ENCODE measurements around the gene RBM20.
"Not testable (repeated sequence)": the region's sequence is repeated elsewhere in the genome, so short reads cannot be mapped to it uniquely, and the experiment has no call there.

Gene RBM20

DNA sequence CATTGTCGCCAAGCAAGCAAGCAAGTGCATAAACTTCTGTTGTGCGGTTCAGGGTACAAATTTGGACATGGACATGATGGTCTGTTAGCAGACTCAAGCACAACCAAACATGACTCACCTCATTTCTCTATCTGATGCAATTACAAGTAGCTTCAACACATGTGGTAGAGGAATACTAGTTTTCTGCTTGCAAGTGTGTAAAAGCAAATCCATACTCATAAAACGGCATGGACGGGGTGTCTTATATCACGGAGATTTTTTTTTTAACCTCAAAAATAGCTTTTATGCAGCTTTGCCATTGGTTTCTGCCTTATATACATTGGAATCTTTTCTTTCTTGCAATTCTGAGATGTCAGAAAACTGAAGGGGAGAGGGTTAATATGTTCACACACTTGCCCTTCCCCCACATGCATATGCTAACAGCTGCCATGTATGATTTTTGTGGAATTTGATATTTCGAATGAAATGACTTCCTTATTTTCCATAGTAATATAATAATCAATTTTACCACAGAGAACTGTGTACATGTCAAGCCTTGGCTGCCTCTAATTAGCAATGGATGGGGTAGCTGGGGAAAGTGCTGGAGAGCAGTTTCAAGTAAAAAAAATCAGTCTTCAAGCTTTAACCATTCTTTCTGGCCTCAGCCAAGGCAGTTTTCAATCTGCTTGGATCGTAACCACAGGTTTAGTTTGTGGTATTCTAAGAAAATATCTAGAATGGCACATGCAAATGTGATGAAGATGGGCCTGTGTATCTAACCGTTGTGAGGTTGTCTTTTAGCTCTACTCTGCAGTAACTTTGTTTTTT is 121.6 kb downstream of the RBM20 start:
- no peak for ATAC-seq
- TF ChIP-seq GLIS3 (CRISPR knock-in tag; IDR thresholded peaks at IDR 0.05), result no peak

DNA sequence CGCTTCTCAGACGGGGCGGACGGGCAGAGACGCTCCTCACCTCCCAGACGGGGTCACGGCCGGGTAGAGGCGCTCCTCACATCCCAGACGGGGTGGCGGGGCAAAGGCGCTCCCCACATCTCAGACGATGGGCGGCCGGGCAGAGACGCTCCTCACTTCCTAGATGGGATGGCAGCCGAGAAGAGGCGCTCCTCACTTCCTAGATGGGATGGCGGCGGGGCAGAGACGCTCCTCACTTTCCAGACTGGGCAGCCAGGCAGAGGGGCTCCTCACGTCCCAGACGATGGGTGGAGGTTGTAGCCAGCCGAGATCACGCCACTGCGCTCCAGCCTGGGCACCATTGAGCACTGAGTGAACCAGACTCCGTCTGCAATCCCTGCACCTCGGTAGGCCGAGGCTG is 123.5 kb downstream of the RBM20 start:
- not testable (repeated sequence) for ATAC-seq

DNA sequence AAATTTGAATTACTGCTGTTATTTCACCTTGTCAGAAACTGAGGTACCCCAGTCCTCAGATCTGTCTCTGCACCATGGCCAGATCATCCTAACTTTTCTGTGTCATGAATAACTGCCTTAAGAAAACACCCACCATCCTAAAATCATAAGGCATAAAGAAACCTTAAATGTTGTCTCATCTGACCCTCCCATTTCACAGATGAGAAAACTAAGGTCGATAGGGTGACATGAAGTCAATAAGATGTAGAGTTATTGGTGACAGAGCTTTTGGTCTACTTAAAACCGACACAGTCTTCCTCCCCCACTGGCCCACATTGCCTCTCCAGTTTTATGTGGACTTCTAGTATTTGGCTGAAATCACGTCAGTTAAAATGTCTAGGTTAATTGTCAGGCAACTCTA is 126.1 kb downstream of the RBM20 start:
- no peak for ATAC-seq
- TF ChIP-seq ESRRG (CRISPR knock-in tag; IDR thresholded peaks at IDR 0.05) (no peak), ZFP3 (CRISPR knock-in tag; IDR thresholded peaks at IDR 0.05) (no peak), ZFP30 (CRISPR knock-in tag; IDR thresholded peaks at IDR 0.05) (no peak), RARB (CRISPR knock-in tag; IDR thresholded peaks at IDR 0.05) (no peak), ARNTL (CRISPR knock-in tag; IDR thresholded peaks at IDR 0.05; ENCODE audit: borderline replicate concordance, low read depth) (no peak), ZC3H10 (CRISPR knock-in tag; IDR thresholded peaks at IDR 0.05) (no peak), ZNF565 (CRISPR knock-in tag; conservative IDR thresholded peaks at IDR 0.05; ENCODE audit: low read depth) (no peak), ZNF70 (CRISPR knock-in tag; IDR thresholded peaks at IDR 0.05) (no peak)
- TF ChIP-seq, protein P1, sequence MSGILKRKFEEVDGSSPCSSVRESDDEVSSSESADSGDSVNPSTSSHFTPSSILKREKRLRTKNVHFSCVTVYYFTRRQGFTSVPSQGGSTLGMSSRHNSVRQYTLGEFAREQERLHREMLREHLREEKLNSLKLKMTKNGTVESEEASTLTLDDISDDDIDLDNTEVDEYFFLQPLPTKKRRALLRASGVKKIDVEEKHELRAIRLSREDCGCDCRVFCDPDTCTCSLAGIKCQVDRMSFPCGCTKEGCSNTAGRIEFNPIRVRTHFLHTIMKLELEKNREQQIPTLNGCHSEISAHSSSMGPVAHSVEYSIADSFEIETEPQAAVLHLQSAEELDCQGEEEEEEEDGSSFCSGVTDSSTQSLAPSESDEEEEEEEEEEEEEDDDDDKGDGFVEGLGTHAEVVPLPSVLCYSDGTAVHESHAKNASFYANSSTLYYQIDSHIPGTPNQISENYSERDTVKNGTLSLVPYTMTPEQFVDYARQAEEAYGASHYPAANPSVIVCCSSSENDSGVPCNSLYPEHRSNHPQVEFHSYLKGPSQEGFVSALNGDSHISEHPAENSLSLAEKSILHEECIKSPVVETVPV (CRISPR knock-in tag; IDR thresholded peaks at IDR 0.05), result no peak
- TF ChIP-seq, protein P2, sequence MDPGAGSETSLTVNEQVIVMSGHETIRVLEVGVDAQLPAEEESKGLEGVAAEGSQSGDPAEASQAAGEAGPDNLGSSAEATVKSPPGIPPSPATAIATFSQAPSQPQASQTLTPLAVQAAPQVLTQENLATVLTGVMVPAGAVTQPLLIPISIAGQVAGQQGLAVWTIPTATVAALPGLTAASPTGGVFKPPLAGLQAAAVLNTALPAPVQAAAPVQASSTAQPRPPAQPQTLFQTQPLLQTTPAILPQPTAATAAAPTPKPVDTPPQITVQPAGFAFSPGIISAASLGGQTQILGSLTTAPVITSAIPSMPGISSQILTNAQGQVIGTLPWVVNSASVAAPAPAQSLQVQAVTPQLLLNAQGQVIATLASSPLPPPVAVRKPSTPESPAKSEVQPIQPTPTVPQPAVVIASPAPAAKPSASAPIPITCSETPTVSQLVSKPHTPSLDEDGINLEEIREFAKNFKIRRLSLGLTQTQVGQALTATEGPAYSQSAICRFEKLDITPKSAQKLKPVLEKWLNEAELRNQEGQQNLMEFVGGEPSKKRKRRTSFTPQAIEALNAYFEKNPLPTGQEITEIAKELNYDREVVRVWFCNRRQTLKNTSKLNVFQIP (CRISPR knock-in tag; IDR thresholded peaks at IDR 0.05; ENCODE audit: borderline replicate concordance, low read depth), result no peak
- TF ChIP-seq, protein P3, sequence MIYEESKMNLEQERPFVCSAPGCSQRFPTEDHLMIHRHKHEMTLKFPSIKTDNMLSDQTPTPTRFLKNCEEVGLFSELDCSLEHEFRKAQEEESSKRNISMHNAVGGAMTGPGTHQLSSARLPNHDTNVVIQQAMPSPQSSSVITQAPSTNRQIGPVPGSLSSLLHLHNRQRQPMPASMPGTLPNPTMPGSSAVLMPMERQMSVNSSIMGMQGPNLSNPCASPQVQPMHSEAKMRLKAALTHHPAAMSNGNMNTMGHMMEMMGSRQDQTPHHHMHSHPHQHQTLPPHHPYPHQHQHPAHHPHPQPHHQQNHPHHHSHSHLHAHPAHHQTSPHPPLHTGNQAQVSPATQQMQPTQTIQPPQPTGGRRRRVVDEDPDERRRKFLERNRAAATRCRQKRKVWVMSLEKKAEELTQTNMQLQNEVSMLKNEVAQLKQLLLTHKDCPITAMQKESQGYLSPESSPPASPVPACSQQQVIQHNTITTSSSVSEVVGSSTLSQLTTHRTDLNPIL (CRISPR knock-in tag; IDR thresholded peaks at IDR 0.05; ENCODE audit: low read depth), result no peak

DNA sequence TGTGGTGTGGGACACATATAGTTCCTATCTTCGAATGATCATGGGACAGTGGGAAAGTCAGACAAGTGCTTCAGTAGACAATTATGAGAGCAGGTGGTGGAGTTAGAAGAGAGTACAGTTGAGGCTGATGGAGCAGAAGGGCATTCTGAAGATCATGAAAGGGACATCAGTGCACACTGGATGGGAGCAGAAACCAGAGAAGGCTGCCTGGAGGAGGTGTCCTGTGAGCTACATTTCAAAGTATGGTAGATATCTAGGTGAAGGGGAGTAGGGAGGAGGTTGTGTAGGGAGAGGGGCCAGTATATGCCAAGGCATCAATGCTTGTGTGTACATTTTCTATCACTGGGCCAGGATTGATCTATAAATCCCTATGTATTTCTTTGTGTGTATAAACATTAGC is 127.3 kb downstream of the RBM20 start:
- ATAC-seq, result no peak

More for the DNA sequence above, 127.3 kb downstream of the RBM20 start:
- TF ChIP-seq ARNTL (CRISPR knock-in tag; IDR thresholded peaks at IDR 0.05; ENCODE audit: borderline replicate concordance, low read depth) (no peak), SNAI2 (CRISPR knock-in tag; IDR thresholded peaks at IDR 0.05) (no peak), ZC3H10 (CRISPR knock-in tag; IDR thresholded peaks at IDR 0.05) (no peak), ZFP30 (CRISPR knock-in tag; IDR thresholded peaks at IDR 0.05) (no peak), CSDC2 (CRISPR knock-in tag; IDR thresholded peaks at IDR 0.05) (no peak), ZNF8 (CRISPR knock-in tag; IDR thresholded peaks at IDR 0.05) (no peak), ISL1 (CRISPR knock-in tag; IDR thresholded peaks at IDR 0.05) (no peak), TOX (CRISPR knock-in tag; IDR thresholded peaks at IDR 0.05; ENCODE audit: borderline replicate concordance) (no peak), ZNF565 (CRISPR knock-in tag; conservative IDR thresholded peaks at IDR 0.05; ENCODE audit: low read depth) (no peak), OSR1 (CRISPR knock-in tag; IDR thresholded peaks at IDR 0.05) (no peak), TCF4 (CRISPR knock-in tag; IDR thresholded peaks at IDR 0.05; ENCODE audit: borderline replicate concordance) (no peak), PPARA (CRISPR knock-in tag; IDR thresholded peaks at IDR 0.05; ENCODE audit: borderline replicate concordance) (no peak), ESRRG (CRISPR knock-in tag; IDR thresholded peaks at IDR 0.05) (no peak), ZNF70 (CRISPR knock-in tag; IDR thresholded peaks at IDR 0.05) (no peak), BACH2 (CRISPR knock-in tag; IDR thresholded peaks at IDR 0.05; ENCODE audit: borderline replicate concordance) (no peak), ZFP3 (CRISPR knock-in tag; IDR thresholded peaks at IDR 0.05) (no peak)
- TF ChIP-seq, protein P1 (CRISPR knock-in tag; IDR thresholded peaks at IDR 0.05), result no peak
- TF ChIP-seq, protein P4, sequence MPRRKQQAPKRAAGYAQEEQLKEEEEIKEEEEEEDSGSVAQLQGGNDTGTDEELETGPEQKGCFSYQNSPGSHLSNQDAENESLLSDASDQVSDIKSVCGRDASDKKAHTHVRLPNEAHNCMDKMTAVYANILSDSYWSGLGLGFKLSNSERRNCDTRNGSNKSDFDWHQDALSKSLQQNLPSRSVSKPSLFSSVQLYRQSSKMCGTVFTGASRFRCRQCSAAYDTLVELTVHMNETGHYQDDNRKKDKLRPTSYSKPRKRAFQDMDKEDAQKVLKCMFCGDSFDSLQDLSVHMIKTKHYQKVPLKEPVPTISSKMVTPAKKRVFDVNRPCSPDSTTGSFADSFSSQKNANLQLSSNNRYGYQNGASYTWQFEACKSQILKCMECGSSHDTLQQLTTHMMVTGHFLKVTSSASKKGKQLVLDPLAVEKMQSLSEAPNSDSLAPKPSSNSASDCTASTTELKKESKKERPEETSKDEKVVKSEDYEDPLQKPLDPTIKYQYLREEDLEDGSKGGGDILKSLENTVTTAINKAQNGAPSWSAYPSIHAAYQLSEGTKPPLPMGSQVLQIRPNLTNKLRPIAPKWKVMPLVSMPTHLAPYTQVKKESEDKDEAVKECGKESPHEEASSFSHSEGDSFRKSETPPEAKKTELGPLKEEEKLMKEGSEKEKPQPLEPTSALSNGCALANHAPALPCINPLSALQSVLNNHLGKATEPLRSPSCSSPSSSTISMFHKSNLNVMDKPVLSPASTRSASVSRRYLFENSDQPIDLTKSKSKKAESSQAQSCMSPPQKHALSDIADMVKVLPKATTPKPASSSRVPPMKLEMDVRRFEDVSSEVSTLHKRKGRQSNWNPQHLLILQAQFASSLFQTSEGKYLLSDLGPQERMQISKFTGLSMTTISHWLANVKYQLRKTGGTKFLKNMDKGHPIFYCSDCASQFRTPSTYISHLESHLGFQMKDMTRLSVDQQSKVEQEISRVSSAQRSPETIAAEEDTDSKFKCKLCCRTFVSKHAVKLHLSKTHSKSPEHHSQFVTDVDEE (CRISPR knock-in tag; IDR thresholded peaks at IDR 0.05), result no peak
- TF ChIP-seq, protein P5, sequence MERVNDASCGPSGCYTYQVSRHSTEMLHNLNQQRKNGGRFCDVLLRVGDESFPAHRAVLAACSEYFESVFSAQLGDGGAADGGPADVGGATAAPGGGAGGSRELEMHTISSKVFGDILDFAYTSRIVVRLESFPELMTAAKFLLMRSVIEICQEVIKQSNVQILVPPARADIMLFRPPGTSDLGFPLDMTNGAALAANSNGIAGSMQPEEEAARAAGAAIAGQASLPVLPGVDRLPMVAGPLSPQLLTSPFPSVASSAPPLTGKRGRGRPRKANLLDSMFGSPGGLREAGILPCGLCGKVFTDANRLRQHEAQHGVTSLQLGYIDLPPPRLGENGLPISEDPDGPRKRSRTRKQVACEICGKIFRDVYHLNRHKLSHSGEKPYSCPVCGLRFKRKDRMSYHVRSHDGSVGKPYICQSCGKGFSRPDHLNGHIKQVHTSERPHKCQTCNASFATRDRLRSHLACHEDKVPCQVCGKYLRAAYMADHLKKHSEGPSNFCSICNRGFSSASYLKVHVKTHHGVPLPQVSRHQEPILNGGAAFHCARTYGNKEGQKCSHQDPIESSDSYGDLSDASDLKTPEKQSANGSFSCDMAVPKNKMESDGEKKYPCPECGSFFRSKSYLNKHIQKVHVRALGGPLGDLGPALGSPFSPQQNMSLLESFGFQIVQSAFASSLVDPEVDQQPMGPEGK (CRISPR knock-in tag; IDR thresholded peaks at IDR 0.05; ENCODE audit: borderline replicate concordance), result no peak
- TF ChIP-seq, protein P2 (CRISPR knock-in tag; IDR thresholded peaks at IDR 0.05; ENCODE audit: borderline replicate concordance, low read depth), result no peak

All from SK-N-SH treated with all-trans-retinoic acid at 6 μM for 48 hours (cell line).